HG02571 (cell line): Measurements from ENCODE around the gene XCL2.
A peak's percentile ranks its signal among the peaks of the same experiment; 100 is the strongest.

Experiments used
- ATAC-seq: cut with Tn5 transposase; IDR thresholded peaks from one replicate; pipeline ENCODE4 v1.9.1; 2021; ENCODE audit warnings: mild to moderate bottlenecking, moderate library complexity; ENCODE audit not compliant: unreplicated experiment

Gene XCL2

GRCh38 chr1:168518201-168518689, 25.6 kb downstream of the XCL2 start:
- ATAC-seq: no peak

- no peak for ATAC-seq
These were observed 29.3 kb downstream of the XCL2 start for GRCh38 chr1:168514455-168514854.

- ATAC-seq: no peak
These were observed 30.0 kb downstream of the XCL2 start for GRCh38 chr1:168513656-168514404.

DNA sequence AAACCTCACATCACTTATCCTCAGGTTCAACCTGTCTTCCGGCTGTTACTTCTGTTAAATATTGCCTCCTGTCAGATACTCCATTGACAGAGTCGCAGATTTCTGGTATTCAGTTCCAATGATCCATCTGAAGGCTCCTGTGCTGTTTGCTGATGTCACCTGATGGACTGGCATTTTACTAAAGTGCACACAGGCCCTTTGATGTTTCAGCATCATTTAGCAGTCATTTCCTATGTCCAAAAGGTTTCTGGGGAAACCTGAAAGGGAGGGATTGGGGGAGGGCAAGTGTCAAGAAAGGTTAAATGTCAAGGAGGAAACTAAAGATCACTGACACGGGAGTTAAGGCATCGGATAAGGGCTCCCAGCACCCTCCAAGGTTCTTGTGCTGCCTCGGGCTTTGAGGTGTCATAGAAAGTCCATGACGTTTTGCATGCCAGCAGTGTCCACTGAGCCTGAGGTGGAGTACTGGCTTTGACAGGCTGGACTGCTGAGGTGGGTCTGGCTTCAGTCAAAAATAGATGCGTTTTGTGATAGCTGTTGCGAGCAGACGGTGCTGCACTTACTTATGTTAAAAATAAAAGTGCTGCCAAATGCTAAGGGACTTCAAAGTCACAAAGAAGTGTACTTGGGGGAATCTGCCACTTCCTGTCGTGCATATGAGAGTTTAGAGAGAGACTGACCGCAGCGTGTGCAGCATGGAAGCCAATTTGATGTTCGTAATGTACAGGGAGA, 30.8 kb downstream of the XCL2 start:
- ATAC-seq: no peak

- peak; percentile 82 for ATAC-seq
These were observed 33.7 kb downstream of the XCL2 start for GRCh38 chr1:168509875-168510791.

DNA sequence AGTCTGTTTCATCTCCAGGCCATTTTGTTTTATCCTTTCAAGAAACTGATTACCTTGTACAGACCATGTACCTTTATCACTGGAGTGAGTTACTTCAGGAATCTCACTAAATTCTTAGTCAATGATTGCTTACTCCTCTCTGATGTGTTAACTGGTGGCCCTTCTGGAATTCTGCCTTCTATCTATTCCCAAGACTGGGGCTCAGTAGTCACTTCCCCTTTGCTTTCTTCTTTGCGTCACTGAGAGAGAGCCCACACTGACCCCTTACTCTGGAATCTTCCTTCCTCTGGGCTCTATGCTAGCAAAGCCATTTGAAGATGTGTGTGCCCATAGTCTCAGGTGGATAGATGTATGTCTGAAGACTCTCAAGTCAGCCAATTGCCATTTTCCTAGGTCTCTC, 34.6 kb downstream of the XCL2 start:
- ATAC-seq: no peak

- ATAC-seq: no peak
These were observed 36.0 kb downstream of the XCL2 start for GRCh38 chr1:168507828-168508227.

DNA sequence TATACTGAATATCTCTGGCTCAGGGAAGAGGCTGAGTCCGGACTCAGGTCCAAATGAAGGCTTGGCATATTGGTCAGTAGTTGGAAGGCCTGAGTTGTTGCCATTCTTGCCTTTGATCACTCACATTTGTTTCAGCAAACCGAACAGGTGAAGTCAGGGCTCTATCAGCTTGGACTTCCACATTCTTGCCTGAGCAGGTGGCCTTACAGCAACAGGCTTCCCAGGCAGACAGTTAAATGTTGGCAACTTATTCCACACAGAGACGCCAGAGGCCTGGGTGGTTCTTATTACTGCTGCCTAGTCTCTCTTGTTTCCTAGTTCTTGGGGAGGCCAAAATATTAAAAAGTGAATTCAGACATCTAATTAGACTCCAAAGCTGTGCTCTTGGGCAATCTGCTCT, 36.6 kb downstream of the XCL2 start:
- ATAC-seq: no peak

GRCh38 chr1:168506204-168506819, 37.5 kb downstream of the XCL2 start:
- ATAC-seq: no peak

DNA sequence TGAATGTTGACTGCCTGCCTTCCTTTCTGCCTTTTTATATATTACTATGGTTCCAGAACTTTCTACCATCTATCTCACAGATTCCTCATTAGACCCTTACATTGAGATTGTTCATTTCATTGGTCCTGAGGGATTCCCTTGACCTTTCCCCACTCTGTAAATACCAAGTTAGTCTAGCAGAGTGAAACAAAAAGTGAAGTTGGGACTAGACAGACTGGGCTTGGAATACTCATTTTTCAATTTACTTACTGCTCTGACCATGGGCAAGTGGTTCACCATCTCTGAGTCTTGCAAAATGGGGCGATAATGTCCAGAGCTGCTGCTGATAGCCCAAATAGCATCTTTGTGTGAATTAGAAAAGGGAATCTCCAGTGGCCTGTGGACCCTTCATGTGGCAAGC, 38.8 kb downstream of the XCL2 start:
- ATAC-seq: no peak

DNA sequence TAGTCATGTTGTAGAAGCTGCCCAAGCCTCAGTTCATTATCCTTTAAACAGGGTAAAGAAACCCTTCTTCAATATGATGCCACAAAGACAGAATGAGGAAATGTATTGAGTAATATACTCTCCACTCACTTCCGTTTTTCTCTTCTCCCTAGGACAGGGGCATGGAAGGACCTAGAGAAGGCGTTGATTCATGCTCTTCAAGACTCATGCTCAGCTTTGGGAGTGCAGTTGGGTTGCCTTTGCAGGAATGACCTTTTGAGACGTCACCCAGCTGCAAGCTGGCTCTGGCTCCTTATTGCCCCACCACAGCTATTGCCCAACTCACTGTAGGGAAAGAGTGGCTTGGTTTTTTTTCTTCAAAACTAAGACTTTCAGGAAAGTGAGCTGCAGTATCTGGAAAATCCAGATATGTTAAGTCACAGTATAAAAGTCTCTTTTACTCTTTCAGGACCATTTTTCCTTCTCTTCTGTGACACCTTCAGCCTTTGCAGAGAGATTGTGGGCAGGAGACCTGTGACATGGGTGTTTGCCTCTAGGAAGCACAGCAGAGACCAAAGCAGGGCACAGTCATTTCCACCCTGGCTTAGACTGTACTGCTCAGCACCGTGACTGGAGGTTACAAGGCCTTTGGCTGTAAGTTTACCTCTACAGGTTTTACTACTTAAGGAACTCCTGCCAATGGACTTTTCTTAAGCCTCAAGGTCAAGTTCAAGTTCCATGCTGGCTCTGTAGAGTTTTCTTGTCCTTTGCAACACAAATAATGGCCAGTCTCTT, 39.5 kb downstream of the XCL2 start:
- ATAC-seq: no peak

- no peak for ATAC-seq
These were observed 44.1 kb downstream of the XCL2 start for GRCh38 chr1:168499688-168500049.

DNA sequence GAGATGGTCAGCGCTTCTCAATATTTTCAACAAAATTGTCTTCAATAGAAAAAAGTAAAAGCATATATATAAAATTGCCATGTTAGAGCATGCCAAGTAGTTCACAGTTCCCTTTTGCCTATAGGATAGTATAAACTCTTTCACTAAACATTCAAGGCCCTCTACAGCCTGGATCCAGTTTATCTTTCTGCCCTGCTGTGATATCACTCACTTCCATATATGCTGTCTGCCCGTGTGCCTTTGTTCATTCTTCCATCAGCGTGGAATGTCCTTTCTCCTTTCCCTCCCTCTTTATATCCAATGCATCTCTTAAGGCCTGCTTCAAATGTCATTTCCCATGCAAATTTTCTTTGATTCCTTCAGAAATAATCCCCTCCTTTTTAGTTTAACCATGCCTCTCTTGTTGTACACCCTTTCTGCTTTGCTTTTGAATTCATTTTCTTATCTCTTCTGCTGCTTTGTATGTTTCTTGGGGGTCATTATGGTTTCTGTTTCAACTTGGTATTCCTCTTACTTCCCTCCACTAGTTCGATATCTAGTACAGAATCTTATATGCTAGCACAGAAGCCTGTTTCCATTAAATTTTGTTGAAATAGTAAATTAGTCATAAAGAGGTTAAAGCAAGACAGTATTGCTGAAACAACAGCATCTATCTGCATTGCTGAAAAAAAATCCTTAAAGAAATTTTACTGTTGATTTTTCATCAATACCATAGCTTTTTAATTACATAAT, 44.7 kb downstream of the XCL2 start:
- no peak for ATAC-seq

- no peak for ATAC-seq
These were observed 45.6 kb downstream of the XCL2 start for GRCh38 chr1:168498159-168498631.

DNA sequence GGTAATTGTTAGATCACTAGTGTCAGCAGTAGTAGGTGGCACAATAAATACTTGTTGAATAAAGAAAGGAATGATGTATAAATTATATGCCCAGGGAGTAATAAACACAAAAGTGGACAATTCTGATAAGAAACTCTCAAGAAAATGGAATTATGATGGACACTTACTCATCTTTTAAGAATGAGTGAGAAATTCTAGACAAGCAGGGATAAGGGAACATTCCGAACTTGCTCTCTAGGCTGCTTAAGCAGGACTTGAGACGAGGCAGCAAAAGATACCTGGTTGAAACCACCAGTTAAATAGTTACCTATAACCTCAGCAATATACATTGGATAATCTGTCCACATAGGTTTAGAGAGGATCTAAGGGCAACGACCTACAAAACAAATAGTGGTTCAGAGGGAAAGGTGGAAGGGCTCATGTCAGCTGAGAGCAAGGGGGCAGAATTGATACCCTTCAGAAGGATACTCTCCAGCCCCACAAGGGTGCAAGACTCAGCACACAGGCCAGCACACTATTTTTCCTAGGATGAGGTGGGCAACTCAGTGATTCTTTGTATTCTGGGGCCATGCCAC, 46.3 kb downstream of the XCL2 start:
- ATAC-seq: no peak

- ATAC-seq: no peak
These were observed 52.2 kb downstream of the XCL2 start for GRCh38 chr1:168491527-168492164.
